ENCODE data around the gene SUN1. TPM values are rescaled to one million over a fixed set of nuclear protein-coding genes. Genes with fewer than 3 reads are reported as not detected.

Gene SUN1
- total and polyA plus RNA-seq, 3 experiments from 2014 or later: 29.8 to 65.8 (median 59.8) TPM

GRCh38 chr7:833601-834258, 1.5 kb downstream of the SUN1 start:
- ChIA-PET CTCF (interaction anchor here (1.2 to 2.0 kb wide), 3 partner anchors 11 to 39 kb away, joined by 3 to 6 read pairs (median 5); no protein-coding TSS in a partner anchor), POLR2A (interaction anchor here (1.2 kb wide), 1 partner anchor 8 kb away, joined by 7 read pairs; no protein-coding TSS in a partner anchor)
- Histone ChIP-seq H3K27ac (ENCODE audit: low read depth, low read length) (no peak overlapping the region), H3K36me3 (ENCODE audit: insufficient read depth, low read length) (no peaks in the 10 kb centered on the region), H3K27me3 (ENCODE audit: insufficient read depth, low read length, poor library complexity, severe bottlenecking) (no peaks in the 10 kb centered on the region), H3K4me3 (ENCODE audit: low read length) (no peak overlapping the region), H3K4me1 (ENCODE audit: insufficient read depth, low read length) (peaks cover 36% of the 10 kb centered on the region), H3K9me3 (ENCODE audit: low read length) (no peaks in the 10 kb centered on the region)
- Mint-ChIP-seq H3K27ac (peak overlapping the region in 2 of 8 donors; percentile 55 to 88), H3K4me3 (no peak overlapping the region), H3K9me3 (no peaks in the 10 kb centered on the region), H3K4me1 (peaks cover 32 to 64% (median 40%) of the 10 kb centered on the region in 3 donors), H3K27me3 (no peaks in the 10 kb centered on the region), H3K36me3 (peaks cover 0 to 39% (median 4%) of the 10 kb centered on the region in 3 donors)
- DNase-seq: no peak

DNA sequence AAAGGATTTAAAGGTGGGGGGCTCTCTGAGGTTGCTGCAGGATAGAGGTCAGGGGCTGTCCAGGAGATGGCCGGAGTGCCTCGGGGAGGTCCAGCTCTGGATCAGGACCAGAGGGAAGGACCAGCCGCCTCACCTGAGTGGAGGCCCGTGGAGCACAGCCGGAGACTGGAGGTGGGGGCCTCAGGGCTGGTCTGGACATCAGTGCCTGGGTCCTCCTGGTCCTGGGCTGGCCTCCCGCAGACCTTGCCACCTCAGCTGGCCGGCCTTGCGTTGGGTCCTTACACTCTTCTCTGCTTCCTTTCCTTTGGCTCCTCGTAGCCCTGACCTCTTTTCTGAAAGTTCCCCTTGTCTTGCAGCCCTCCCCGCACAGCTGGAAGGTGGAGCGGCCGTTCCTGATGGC, 2.0 kb downstream of the SUN1 start:
- H3K27ac Mint-ChIP-seq: peak overlapping the region in 4 of 8 donors; percentile 50 to 66 (median 52)
- no peak for DNase-seq
- no peaks in the 10 kb centered on the region for H3K9me3 ChIP-seq (ENCODE audit: low read length)
- ChIA-PET POLR2A (no interaction called here), CTCF (interaction anchor here (1.2 to 1.4 kb wide), 2 partner anchors 10 to 12 kb away, joined by 3 to 5 read pairs; no protein-coding TSS in a partner anchor)
- no peaks in the 10 kb centered on the region for H3K27me3 Mint-ChIP-seq
- peak overlapping the region in 2 of 7 donors; percentile 24 to 45 for H3K4me3 Mint-ChIP-seq
- no peaks in the 10 kb centered on the region for H3K9me3 Mint-ChIP-seq
- no peaks in the 10 kb centered on the region for H3K36me3 ChIP-seq (ENCODE audit: insufficient read depth, low read length)
- H3K36me3 Mint-ChIP-seq: peaks cover 0 to 43% (median 5%) of the 10 kb centered on the region in 3 donors
- no peaks in the 10 kb centered on the region for H3K27me3 ChIP-seq (ENCODE audit: insufficient read depth, low read length, poor library complexity, severe bottlenecking)
- H3K4me1 ChIP-seq (ENCODE audit: insufficient read depth, low read length): peaks cover 36% of the 10 kb centered on the region
- H3K4me1 Mint-ChIP-seq: peaks cover 32 to 59% (median 35%) of the 10 kb centered on the region in 3 donors
- no peak overlapping the region for H3K27ac ChIP-seq (ENCODE audit: low read depth, low read length)
- H3K4me3 ChIP-seq (ENCODE audit: low read length): no peak overlapping the region

DNA sequence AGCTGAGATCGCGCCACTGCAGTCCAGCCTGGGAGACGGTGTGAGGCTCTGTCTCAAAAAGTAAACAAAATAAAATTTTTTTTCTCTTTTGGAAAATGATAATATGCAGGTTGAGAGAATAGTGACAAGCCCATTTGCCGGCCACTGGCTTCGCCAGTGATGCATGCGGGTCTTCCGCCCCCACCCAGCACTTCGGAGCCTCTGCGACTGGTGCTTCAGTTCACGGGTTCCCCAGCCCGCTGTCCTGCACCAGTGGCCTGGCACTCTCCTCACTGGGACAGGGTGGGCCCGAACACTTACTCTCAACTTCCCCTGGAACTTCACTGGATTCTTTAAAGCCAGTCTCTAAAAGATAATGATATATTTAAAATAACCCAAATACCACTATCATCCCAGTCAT, 2.7 kb downstream of the SUN1 start:
- ChIA-PET CTCF (no interaction called here), POLR2A (no interaction called here)
- peaks cover 3% of the 10 kb centered on the region for H3K36me3 ChIP-seq (ENCODE audit: insufficient read depth, low read length)
- Mint-ChIP-seq H3K36me3 (peaks cover 4 to 48% (median 9%) of the 10 kb centered on the region in 3 donors), H3K4me3 (no peak overlapping the region), H3K9me3 (no peaks in the 10 kb centered on the region), H3K27me3 (no peaks in the 10 kb centered on the region), H3K27ac (no peak overlapping the region), H3K4me1 (peaks cover 31 to 54% (median 32%) of the 10 kb centered on the region in 3 donors)
- H3K9me3 ChIP-seq (ENCODE audit: low read length): no peaks in the 10 kb centered on the region
- H3K27me3 ChIP-seq (ENCODE audit: insufficient read depth, low read length, poor library complexity, severe bottlenecking): no peaks in the 10 kb centered on the region
- DNase-seq: peak in 1 of 5 donors; percentile 44
- peaks cover 34% of the 10 kb centered on the region for H3K4me1 ChIP-seq (ENCODE audit: insufficient read depth, low read length)
- no peak overlapping the region for H3K27ac ChIP-seq (ENCODE audit: low read depth, low read length)
- H3K4me3 ChIP-seq (ENCODE audit: low read length): no peak overlapping the region

DNA sequence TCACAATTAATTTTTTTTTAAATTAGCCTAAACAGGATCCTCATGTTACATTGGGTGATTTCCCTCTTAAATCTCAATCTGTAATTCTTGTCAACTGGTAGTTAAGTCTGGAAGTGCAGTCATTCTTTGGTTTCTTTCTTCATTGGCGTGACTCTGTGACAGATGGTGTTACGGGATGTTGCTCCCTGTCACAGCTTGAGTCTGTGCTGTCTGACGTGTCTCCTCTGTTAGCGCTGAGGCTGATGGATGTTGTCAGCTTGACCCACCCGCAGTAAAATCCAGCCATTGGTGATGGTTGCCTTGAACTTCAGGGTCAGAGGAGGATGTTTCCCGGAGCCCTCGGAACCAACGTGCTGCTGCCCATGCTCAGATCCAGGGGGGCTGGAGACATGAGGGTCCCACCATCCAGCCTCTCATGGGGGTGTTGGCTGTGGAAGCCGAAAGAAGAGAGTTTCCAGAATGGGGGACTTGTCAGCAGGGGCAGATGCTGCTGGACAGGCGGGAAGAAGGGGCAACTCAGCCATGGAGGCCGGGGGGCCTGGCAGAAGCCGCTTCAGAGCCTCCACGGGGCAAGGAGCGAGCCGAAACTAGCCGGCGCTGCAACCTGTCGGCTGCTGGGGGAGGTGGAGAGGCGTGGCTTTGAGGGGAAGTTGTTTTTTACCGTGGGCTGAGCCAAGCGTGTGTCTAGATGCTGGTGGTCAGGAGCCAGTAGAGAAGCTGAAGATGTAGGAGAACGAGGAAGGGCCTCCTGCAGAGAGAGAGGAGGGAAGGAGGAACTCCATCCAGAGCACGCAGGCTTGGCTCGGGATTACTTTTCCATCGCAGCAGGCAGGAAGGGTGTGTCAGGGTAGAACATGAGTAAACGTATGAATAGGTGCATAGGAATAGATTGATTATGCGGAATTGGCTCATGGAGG, 3.5 kb downstream of the SUN1 start:
- Histone ChIP-seq H3K27ac (ENCODE audit: low read depth, low read length) (no peak overlapping the region), H3K36me3 (ENCODE audit: insufficient read depth, low read length) (peaks cover 6% of the 10 kb centered on the region), H3K9me3 (ENCODE audit: low read length) (no peaks in the 10 kb centered on the region), H3K27me3 (ENCODE audit: insufficient read depth, low read length, poor library complexity, severe bottlenecking) (no peaks in the 10 kb centered on the region), H3K4me1 (ENCODE audit: insufficient read depth, low read length) (peaks cover 27% of the 10 kb centered on the region), H3K4me3 (ENCODE audit: low read length) (no peak overlapping the region)
- Mint-ChIP-seq H3K36me3 (peaks cover 4 to 53% (median 9%) of the 10 kb centered on the region in 3 donors), H3K27me3 (no peaks in the 10 kb centered on the region), H3K4me1 (peaks cover 24 to 47% (median 26%) of the 10 kb centered on the region in 3 donors), H3K9me3 (no peaks in the 10 kb centered on the region), H3K27ac (peak overlapping the region in 4 of 8 donors; percentile 29 to 80 (median 34)), H3K4me3 (no peak overlapping the region)
- peak in 1 of 5 donors; percentile 37 for DNase-seq
- CTCF ChIA-PET: interaction anchor here (0.8 to 1.7 kb wide), 2 partner anchors 24 to 37 kb away, joined by 3 to 4 read pairs; no protein-coding TSS in a partner anchor
- POLR2A ChIA-PET: no interaction called here

GRCh38 chr7:836429-836828, 4.2 kb downstream of the SUN1 start:
- Mint-ChIP-seq H3K4me3 (no peak overlapping the region), H3K27ac (peak overlapping the region in 3 of 8 donors; percentile 29 to 80 (median 36)), H3K36me3 (peaks cover 4 to 55% (median 9%) of the 10 kb centered on the region in 3 donors), H3K27me3 (no peaks in the 10 kb centered on the region), H3K9me3 (no peaks in the 10 kb centered on the region), H3K4me1 (peaks cover 17 to 40% (median 21%) of the 10 kb centered on the region in 3 donors)
- H3K27ac ChIP-seq (ENCODE audit: low read depth, low read length): no peak overlapping the region
- POLR2A ChIA-PET: no interaction called here
- H3K36me3 ChIP-seq (ENCODE audit: insufficient read depth, low read length): peaks cover 6% of the 10 kb centered on the region
- H3K27me3 ChIP-seq (ENCODE audit: insufficient read depth, low read length, poor library complexity, severe bottlenecking): no peaks in the 10 kb centered on the region
- no peaks in the 10 kb centered on the region for H3K9me3 ChIP-seq (ENCODE audit: low read length)
- no peak for DNase-seq
- CTCF ChIA-PET: interaction anchor here (0.8 to 1.7 kb wide), 2 partner anchors 25 to 36 kb away, joined by 3 to 4 read pairs; no protein-coding TSS in a partner anchor
- no peak overlapping the region for H3K4me3 ChIP-seq (ENCODE audit: low read length)
- peaks cover 20% of the 10 kb centered on the region for H3K4me1 ChIP-seq (ENCODE audit: insufficient read depth, low read length)

- no peaks in the 10 kb centered on the region for H3K27me3 Mint-ChIP-seq
- peaks cover 7 to 59% (median 10%) of the 10 kb centered on the region in 3 donors for H3K36me3 Mint-ChIP-seq
- CTCF ChIA-PET: interaction anchor here (1.7 kb wide), 1 partner anchor 25 kb away, joined by 4 read pairs; no protein-coding TSS in a partner anchor
- no peaks in the 10 kb centered on the region for H3K9me3 Mint-ChIP-seq
- peaks cover 11 to 35% (median 16%) of the 10 kb centered on the region in 3 donors for H3K4me1 Mint-ChIP-seq
- POLR2A ChIA-PET: no interaction called here
- Histone ChIP-seq H3K9me3 (ENCODE audit: low read length) (no peaks in the 10 kb centered on the region), H3K36me3 (ENCODE audit: insufficient read depth, low read length) (peaks cover 10% of the 10 kb centered on the region), H3K27ac (ENCODE audit: low read depth, low read length) (no peak overlapping the region), H3K27me3 (ENCODE audit: insufficient read depth, low read length, poor library complexity, severe bottlenecking) (no peaks in the 10 kb centered on the region), H3K4me1 (ENCODE audit: insufficient read depth, low read length) (peaks cover 15% of the 10 kb centered on the region), H3K4me3 (ENCODE audit: low read length) (no peak overlapping the region)
- no peak overlapping the region for H3K27ac Mint-ChIP-seq
- no peak overlapping the region for H3K4me3 Mint-ChIP-seq
- no peak for DNase-seq
These were observed 4.7 kb downstream of the SUN1 start for GRCh38 chr7:837001-837400.

DNA sequence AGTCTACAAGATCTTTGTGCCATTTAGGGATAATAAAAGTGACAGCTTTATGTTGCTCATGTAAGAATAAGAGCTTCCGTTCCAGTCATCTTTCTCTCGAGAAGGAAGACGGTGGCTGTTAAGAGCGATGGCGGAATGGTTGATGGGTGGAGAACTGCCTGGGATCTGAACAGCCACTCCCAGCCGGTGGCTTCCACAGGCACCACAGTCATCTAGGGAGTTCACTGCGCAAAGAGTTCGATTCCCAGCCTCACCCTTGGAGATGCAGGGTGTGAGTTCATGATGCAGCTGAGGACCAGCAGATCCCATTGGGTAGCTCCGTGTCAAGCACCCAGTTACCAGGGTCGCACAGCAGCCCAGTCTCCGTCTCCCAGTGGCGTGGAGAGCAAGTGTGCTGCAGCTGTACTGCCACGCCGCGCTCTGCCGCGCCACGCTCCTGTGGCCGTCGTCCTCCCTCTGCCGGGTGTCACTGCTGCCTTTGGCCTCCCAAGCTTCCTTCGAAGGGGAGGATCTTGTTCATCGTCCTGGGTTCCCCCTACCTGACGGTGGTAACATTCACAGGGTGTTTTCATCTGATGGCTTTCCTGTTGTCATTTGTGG, 7.8 kb downstream of the SUN1 start:
- DNase-seq: no peak
- Histone ChIP-seq H3K27ac (ENCODE audit: low read depth, low read length) (no peak overlapping the region), H3K36me3 (ENCODE audit: insufficient read depth, low read length) (peaks cover 40% of the 10 kb centered on the region), H3K4me3 (ENCODE audit: low read length) (no peak overlapping the region), H3K4me1 (ENCODE audit: insufficient read depth, low read length) (no peaks in the 10 kb centered on the region), H3K27me3 (ENCODE audit: insufficient read depth, low read length, poor library complexity, severe bottlenecking) (no peaks in the 10 kb centered on the region), H3K9me3 (ENCODE audit: low read length) (no peaks in the 10 kb centered on the region)
- no peaks in the 10 kb centered on the region for H3K9me3 Mint-ChIP-seq
- ChIA-PET POLR2A (no interaction called here), CTCF (no interaction called here)
- peaks cover 0 to 13% (median 4%) of the 10 kb centered on the region in 3 donors for H3K4me1 Mint-ChIP-seq
- peaks cover 11 to 79% (median 17%) of the 10 kb centered on the region in 3 donors for H3K36me3 Mint-ChIP-seq
- peak overlapping the region in 1 of 8 donors; percentile 46 for H3K27ac Mint-ChIP-seq
- no peak overlapping the region for H3K4me3 Mint-ChIP-seq
- no peaks in the 10 kb centered on the region for H3K27me3 Mint-ChIP-seq

All from CD8-positive, alpha-beta memory T cell (primary cell).